ENCODE measurements around the gene SNCG. TPM values are rescaled to one million over a fixed set of nuclear protein-coding genes. Genes with fewer than 3 reads are reported as not detected.

The SNCG gene
- polyA plus RNA-seq, 4 donors: 2.4 to 44.8 (median 3.3) TPM

DNA sequence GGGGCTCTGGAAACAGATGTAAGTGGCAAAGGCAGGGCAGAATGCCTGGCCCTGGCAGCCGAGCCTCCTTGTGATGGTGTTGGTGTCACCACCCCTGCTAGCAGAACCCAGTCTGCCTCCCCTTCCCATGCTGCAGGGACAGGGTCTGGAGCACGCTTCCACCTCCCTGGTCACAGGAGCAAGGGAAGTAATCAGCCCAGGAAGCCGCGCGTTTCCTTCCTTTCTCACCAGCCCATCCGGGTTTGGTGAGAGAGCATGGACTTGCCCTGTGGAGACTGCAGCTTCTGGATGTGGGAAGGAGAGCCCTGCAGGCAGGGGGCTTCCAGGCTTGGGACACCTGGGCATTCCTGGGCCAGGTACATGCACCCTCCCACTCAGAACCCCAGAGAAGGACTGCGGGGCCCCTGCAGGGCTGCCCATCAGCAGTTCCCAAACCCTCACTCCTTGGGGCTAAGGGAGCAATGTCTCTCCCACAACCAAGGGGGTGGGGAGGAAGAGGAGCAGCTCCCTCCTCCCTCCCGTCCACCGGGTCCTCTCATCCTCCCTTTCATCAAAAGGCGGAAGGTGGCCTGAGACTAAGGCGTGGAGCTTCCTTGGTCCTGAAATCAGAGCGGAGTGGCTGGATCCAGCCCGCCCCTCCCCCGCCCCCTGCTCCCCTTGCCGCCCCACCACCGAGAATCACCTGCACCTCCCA lies 2.8 kb upstream of the SNCG start:
- Histone ChIP-seq H3K4me1 (ENCODE audit: control insufficient read depth in 3 of 3, insufficient read depth in 2 of 3, low read depth in 1 of 3, low read length in 2 of 3) (peaks cover 0 to 12% (median 0%) of the 10 kb centered on the region in 3 donors), H3K27me3 (ENCODE audit: control insufficient read depth in 3 of 3, insufficient read depth in 3 of 3, low read length in 3 of 3) (peaks cover 0 to 4% (median 0%) of the 10 kb centered on the region in 3 donors), H3K36me3 (ENCODE audit: control insufficient read depth in 3 of 3, insufficient read depth in 2 of 3, low read depth in 1 of 3, low read length in 3 of 3) (no peaks in the 10 kb centered on the region), H3K27ac (ENCODE audit: low read depth in 1 of 3, low read length in 2 of 3) (peak overlapping the region in 1 of 3 donors; percentile 78), H3K4me3 (ENCODE audit: low read depth in 1 of 3, low read length in 3 of 3) (peak overlapping the region in 1 of 3 donors; percentile 12), H3K9me3 (ENCODE audit: control insufficient read depth in 2 of 2, insufficient read depth in 1 of 2, low read depth in 1 of 2, low read length in 1 of 2) (peaks cover 0 to 26% of the 10 kb centered on the region in 2 donors)
- whole genome bisulfite sequencing, 3 donors: 65 to 82% (median 75%) methylated on average over 10 to 16 of the region's 16 CpGs
- FAIRE-seq (no peak), DNase-seq (no peak)

GRCh38 chr10:86956195-86956847 lies 2.1 kb upstream of the SNCG start:
- H3K36me3 ChIP-seq (ENCODE audit: control insufficient read depth in 3 of 3, insufficient read depth in 2 of 3, low read depth in 1 of 3, low read length in 3 of 3): no peaks in the 10 kb centered on the region
- DNase-seq: no peak
- peaks cover 0 to 25% of the 10 kb centered on the region in 2 donors for H3K9me3 ChIP-seq (ENCODE audit: control insufficient read depth in 2 of 2, insufficient read depth in 1 of 2, low read depth in 1 of 2, low read length in 1 of 2)
- no peak for FAIRE-seq
- peaks cover 0 to 12% (median 0%) of the 10 kb centered on the region in 3 donors for H3K4me1 ChIP-seq (ENCODE audit: control insufficient read depth in 3 of 3, insufficient read depth in 2 of 3, low read depth in 1 of 3, low read length in 2 of 3)
- peak overlapping the region in 1 of 3 donors; percentile 66 for H3K27ac ChIP-seq (ENCODE audit: low read depth in 1 of 3, low read length in 2 of 3)
- H3K4me3 ChIP-seq (ENCODE audit: low read depth in 1 of 3, low read length in 3 of 3): peak overlapping the region in 1 of 3 donors; percentile 7
- WGBS, 3 donors: 62 to 77% (median 66%) methylated on average over 7 of the region's 7 CpGs
- peaks cover 0 to 4% (median 0%) of the 10 kb centered on the region in 3 donors for H3K27me3 ChIP-seq (ENCODE audit: control insufficient read depth in 3 of 3, insufficient read depth in 3 of 3, low read length in 3 of 3)

DNA sequence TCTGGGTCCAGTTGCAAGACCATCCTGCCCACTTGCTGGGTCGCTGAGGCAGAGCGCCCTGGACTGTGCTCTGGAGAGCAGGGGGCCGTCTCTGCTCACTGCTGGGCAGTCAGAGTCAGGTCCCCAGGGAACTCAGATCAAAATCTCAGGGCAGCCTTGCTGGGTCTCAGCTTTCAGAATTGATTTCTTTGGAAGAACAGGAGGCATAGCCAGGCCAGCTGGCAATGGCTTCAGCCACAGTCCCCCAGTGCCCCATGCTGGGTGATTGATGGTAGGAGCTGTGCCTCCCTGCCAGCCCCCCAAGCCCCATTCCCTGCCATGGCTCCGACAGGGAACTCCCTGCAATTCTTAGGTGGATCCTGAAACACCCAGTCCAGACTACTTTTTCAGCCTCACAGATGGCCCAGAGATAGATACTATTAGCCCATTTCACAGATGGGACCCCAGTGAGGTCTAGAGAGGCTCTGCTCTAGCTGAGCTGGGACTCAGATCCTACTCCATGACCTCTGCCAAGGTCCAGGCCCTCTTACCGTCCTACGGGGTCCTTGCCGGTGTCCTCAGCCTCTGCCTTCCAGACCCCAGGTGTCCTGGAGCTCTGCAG lies 1.5 kb upstream of the SNCG start:
- peak overlapping the region in 1 of 3 donors; percentile 66 for H3K27ac ChIP-seq (ENCODE audit: low read depth in 1 of 3, low read length in 2 of 3)
- 75 to 83% (median 81%) methylated on average over 7 of the region's 7 CpGs for WGBS, 3 donors
- no peaks in the 10 kb centered on the region for H3K36me3 ChIP-seq (ENCODE audit: control insufficient read depth in 3 of 3, insufficient read depth in 2 of 3, low read depth in 1 of 3, low read length in 3 of 3)
- peak overlapping the region in 1 of 3 donors; percentile 5 for H3K4me3 ChIP-seq (ENCODE audit: low read depth in 1 of 3, low read length in 3 of 3)
- FAIRE-seq (no peak), DNase-seq (no peak)
- H3K4me1 ChIP-seq (ENCODE audit: control insufficient read depth in 3 of 3, insufficient read depth in 2 of 3, low read depth in 1 of 3, low read length in 2 of 3): peaks cover 0 to 12% (median 0%) of the 10 kb centered on the region in 3 donors
- H3K9me3 ChIP-seq (ENCODE audit: control insufficient read depth in 2 of 2, insufficient read depth in 1 of 2, low read depth in 1 of 2, low read length in 1 of 2): peaks cover 0 to 18% of the 10 kb centered on the region in 2 donors
- H3K27me3 ChIP-seq (ENCODE audit: control insufficient read depth in 3 of 3, insufficient read depth in 3 of 3, low read length in 3 of 3): peaks cover 0 to 4% (median 0%) of the 10 kb centered on the region in 3 donors

- Histone ChIP-seq H3K27ac (ENCODE audit: low read depth in 1 of 3, low read length in 2 of 3) (peak within 1 kb of the TSS in 1 of 3 donors; percentile 66), H3K4me1 (ENCODE audit: control insufficient read depth in 3 of 3, insufficient read depth in 2 of 3, low read depth in 1 of 3, low read length in 2 of 3) (peaks cover 0 to 12% (median 0%) of the 10 kb centered on the region in 3 donors), H3K27me3 (ENCODE audit: control insufficient read depth in 3 of 3, insufficient read depth in 3 of 3, low read length in 3 of 3) (peaks cover 0 to 4% (median 0%) of the 10 kb centered on the region in 3 donors), H3K9me3 (ENCODE audit: control insufficient read depth in 2 of 2, insufficient read depth in 1 of 2, low read depth in 1 of 2, low read length in 1 of 2) (peaks cover 0 to 12% of the 10 kb centered on the region in 2 donors), H3K4me3 (ENCODE audit: low read depth in 1 of 3, low read length in 3 of 3) (peak within 1 kb of the TSS in 1 of 3 donors; percentile 7), H3K36me3 (ENCODE audit: control insufficient read depth in 3 of 3, insufficient read depth in 2 of 3, low read depth in 1 of 3, low read length in 3 of 3) (no peaks in the 10 kb centered on the region)
- DNase-seq: no peak
- FAIRE-seq: no peak
- WGBS, 3 donors: 63 to 68% (median 67%) methylated on average over 9 of the region's 9 CpGs
These were observed 806 bp upstream of the SNCG start, which contains the start of gene MMRN2 for GRCh38 chr10:86957471-86958115. TSS of gene MMRN2 (minus strand) at chr10:86957615. CDS start at chr10:86957541, 74 bp downstream.

DNA sequence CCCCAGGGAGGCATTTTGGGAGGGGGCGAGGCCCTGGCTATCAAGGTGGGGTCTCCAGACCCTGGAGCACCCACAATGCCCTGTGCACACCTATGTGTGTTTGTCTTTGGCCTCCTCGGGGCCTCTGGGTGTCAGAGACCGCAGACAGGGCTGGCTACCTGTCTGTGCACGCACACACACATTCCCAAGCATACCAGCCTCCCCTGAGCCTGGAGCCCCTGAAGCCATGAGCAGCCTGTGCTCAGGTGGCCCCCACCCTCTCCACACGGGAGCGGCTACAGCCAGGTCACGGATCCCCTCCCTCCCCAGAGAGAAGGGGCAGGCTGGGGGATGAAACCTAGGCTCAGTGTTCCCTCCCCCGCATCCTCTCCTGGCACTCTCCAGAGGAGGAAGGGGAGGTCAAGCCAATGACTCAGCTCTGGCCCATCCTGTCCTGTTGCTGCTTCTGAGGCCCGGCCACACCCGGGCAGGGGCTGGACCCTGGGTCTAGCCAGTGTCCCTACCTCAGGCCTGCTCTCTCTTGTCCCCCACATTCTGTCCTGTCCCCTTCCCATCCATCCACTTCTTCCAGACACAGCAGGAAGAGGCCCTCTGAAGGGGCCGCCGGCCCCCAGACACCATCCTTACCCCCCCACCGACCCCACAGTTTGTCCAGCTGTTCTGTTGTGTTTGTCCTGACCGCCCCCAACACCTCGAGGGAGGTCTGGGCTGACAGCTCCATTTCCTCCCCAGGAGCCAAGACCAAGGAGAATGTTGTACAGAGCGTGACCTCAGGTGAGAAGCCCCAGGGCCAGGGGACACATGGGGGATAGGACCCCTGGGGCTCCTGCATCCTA lies 720 bp downstream of the SNCG start:
- peaks cover 0 to 10% (median 0%) of the 10 kb centered on the region in 3 donors for H3K4me1 ChIP-seq (ENCODE audit: control insufficient read depth in 3 of 3, insufficient read depth in 2 of 3, low read depth in 1 of 3, low read length in 2 of 3)
- H3K27ac ChIP-seq (ENCODE audit: low read depth in 1 of 3, low read length in 2 of 3): peak overlapping the region in 1 of 3 donors; percentile 52
- 52 to 58% (median 53%) methylated on average over 12 to 16 of the region's 16 CpGs for WGBS, 3 donors
- no peaks in the 10 kb centered on the region for H3K9me3 ChIP-seq (ENCODE audit: control insufficient read depth in 2 of 2, insufficient read depth in 1 of 2, low read depth in 1 of 2, low read length in 1 of 2)
- no peaks in the 10 kb centered on the region for H3K36me3 ChIP-seq (ENCODE audit: control insufficient read depth in 3 of 3, insufficient read depth in 2 of 3, low read depth in 1 of 3, low read length in 3 of 3)
- H3K27me3 ChIP-seq (ENCODE audit: control insufficient read depth in 3 of 3, insufficient read depth in 3 of 3, low read length in 3 of 3): peaks cover 0 to 4% (median 0%) of the 10 kb centered on the region in 3 donors
- FAIRE-seq (no peak), DNase-seq (peak in 1 of 2 donors; percentile 30)
- H3K4me3 ChIP-seq (ENCODE audit: low read depth in 1 of 3, low read length in 3 of 3): no peak overlapping the region

GRCh38 chr10:86959737-86960002 lies 1.3 kb downstream of the SNCG start:
- no peak for DNase-seq
- H3K36me3 ChIP-seq (ENCODE audit: control insufficient read depth in 3 of 3, insufficient read depth in 2 of 3, low read depth in 1 of 3, low read length in 3 of 3): no peaks in the 10 kb centered on the region
- 73 to 94% (median 86%) methylated on average over 2 of the region's 2 CpGs for WGBS, 3 donors
- peak overlapping the region in 1 of 3 donors; percentile 45 for H3K27ac ChIP-seq (ENCODE audit: low read depth in 1 of 3, low read length in 2 of 3)
- peaks cover 0 to 5% (median 0%) of the 10 kb centered on the region in 3 donors for H3K4me1 ChIP-seq (ENCODE audit: control insufficient read depth in 3 of 3, insufficient read depth in 2 of 3, low read depth in 1 of 3, low read length in 2 of 3)
- no peaks in the 10 kb centered on the region for H3K9me3 ChIP-seq (ENCODE audit: control insufficient read depth in 2 of 2, insufficient read depth in 1 of 2, low read depth in 1 of 2, low read length in 1 of 2)
- no peak for FAIRE-seq
- H3K27me3 ChIP-seq (ENCODE audit: control insufficient read depth in 3 of 3, insufficient read depth in 3 of 3, low read length in 3 of 3): peaks cover 0 to 4% (median 0%) of the 10 kb centered on the region in 3 donors
- no peak overlapping the region for H3K4me3 ChIP-seq (ENCODE audit: low read depth in 1 of 3, low read length in 3 of 3)

GRCh38 chr10:86960003-86960862 lies 1.8 kb downstream of the SNCG start:
- H3K27me3 ChIP-seq (ENCODE audit: control insufficient read depth in 3 of 3, insufficient read depth in 3 of 3, low read length in 3 of 3): peaks cover 0 to 4% (median 0%) of the 10 kb centered on the region in 3 donors
- no peak overlapping the region for H3K4me3 ChIP-seq (ENCODE audit: low read depth in 1 of 3, low read length in 3 of 3)
- no peaks in the 10 kb centered on the region for H3K4me1 ChIP-seq (ENCODE audit: control insufficient read depth in 3 of 3, insufficient read depth in 2 of 3, low read depth in 1 of 3, low read length in 2 of 3)
- H3K27ac ChIP-seq (ENCODE audit: low read depth in 1 of 3, low read length in 2 of 3): peak overlapping the region in 1 of 3 donors; percentile 45
- 64 to 74% (median 67%) methylated on average over 36 to 37 of the region's 37 CpGs for WGBS, 3 donors
- H3K36me3 ChIP-seq (ENCODE audit: control insufficient read depth in 3 of 3, insufficient read depth in 2 of 3, low read depth in 1 of 3, low read length in 3 of 3): no peaks in the 10 kb centered on the region
- DNase-seq: peak; percentile 58 to 61
- H3K9me3 ChIP-seq (ENCODE audit: control insufficient read depth in 2 of 2, insufficient read depth in 1 of 2, low read depth in 1 of 2, low read length in 1 of 2): no peaks in the 10 kb centered on the region
- FAIRE-seq: no peak
